Measurements from ENCODE around the gene LDHD. TPM values are rescaled to one million over a fixed set of nuclear protein-coding genes. Genes with fewer than 3 reads are reported as not detected.

LDHD gene
- polyA plus RNA-seq, 5 donors = 1.7 to 3.4 (median 3.1) TPM

DNA sequence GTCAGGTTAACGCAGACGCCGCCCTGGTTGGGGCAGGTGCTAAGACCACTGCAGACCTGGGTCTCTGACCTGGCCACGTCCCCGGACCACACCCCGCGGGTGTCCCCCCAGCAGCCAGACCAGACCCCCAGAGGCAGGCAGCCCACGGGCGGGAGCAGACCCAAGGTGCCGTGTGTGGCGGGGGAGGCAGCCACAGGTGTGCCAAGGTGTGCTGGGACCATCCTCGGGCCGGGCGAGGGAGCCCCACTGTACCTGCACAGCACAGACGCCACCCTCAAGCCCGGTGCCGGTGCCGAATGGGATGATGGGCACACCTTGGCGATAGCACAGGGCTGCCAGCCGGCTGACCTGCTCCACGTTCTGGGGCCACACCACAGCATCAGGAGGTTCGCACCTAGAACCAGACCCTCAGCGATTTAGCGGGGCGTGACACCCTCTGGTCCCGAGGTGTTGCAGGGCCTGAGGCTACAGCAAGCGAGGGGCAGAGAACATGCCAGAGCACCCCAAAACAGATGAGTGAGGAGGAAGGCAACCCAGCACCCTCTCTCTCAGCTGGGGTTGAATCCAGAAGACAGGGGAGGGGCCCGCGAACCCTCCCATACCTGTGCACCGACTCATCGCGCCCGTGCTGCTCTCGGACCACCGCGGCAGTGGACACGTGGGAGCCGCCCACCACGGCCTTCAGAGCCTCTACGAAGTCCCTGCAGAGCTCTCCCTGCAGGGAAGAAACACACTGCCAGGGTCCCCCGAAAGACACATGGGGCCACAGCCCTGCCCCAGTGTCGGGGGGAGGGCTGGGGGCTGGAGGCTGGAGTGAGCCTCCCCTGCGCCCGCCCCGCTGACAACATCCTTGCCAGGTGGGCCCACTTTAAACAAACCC lies 1.4 kb downstream of the LDHD start:
- DNase-seq = no peak

- DNase-seq = no peak
Observed at GRCh38 chr16:75114179-75114945, 2.2 kb downstream of the LDHD start.

DNA sequence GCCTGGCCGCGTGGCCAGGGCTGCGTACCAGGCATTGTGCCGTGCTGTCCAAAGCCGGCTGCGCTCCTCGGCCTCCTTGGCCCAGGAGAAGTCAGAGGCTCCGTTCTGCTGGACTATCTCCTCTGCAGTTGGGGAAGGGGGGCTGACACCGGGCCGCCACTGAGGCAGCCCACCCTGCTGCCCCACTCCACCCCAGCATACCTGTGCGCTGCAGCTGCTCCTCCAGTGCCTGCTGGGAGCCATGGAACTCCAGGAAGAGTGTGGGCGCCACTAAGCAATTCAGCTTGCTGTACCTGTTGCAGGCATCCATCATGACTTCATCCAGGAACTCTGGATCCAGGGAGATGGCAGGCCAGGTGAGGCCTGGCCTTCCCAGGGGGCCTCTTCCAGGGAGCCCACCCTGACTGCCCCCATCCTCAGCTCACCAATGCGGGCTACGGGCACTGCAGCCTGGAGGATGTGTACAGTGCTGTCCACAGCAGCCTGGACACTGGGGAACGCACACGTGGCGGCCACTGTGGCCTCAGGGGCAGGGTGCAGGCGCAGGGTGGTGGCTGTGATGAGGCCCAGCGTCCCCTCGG lies 2.9 kb downstream of the LDHD start:
- DNase-seq = no peak

DNA sequence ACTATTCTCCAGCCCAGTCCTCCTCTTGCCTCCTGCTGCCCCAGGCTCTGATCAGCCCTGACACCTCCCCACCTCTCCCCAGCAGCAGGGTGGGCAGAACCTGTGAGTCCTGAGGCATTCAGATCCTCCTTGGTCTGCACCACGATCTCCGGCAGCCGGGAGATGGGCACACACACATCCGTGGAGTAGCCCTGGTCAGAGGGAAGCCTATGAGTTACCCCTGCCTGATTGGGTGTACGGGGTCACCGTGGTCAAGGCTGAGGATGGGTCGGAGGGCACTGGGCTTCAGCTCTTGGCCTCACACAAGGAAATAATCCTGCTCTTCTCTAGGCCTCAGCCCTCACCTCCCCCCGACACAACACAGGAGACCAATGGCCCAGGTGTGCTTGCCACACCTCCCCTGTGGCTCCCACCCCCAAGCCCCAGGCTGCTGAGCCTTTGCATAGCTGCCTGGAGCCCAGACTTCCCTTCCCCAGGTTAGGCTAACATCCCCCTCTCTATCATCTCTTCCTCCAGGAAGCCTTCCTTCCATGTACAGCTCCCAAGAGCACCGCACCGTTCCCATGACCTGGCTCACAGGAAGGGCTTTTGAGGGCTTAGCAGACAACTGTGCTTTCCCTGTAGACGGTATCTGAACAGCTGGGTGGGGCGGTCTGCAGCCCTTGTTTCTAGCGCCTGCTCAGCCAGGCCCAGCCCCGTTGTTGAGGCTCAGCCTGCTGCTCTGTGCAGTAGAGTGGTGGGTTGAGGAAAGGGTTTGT lies 3.7 kb downstream of the LDHD start:
- DNase-seq = no peak

DNA sequence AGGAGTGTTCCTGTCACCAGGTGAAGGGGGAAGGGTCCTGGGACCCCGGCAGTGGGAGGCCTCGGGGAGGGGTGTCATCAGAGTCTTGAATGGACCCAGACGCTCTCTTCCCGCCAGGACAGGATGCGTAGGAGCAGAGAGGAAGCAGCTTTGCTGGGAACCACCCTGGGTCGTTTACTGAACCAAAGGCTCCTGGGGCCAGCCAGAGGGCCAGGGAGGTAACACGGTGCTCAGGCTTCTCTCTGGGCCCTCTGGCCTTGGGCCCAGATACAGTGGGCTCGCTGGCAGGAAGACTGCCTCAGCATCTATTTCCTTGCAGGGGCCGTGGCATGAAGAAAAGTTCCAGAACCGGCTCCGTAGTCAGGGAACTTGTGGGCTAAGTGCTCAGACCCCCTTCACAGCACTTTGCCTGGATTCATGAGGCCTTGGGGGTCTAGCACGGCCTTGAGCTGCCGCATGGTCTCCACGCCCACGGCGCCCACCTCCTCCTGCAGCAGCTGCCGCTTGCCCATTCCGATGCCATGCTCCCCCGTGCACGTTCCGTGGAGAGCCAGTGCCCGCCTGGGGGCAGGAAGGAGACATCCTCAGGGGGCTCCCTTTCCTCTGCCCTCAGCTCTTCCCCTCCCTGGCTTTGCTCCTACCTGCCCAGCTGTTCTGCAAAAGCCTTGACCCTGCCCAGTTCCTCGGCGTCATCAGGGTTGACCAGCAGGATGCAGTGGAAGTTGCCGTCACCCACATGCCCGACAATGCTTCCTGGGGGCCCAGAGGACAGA lies 4.4 kb downstream of the LDHD start:
- no peak for DNase-seq

DNA sequence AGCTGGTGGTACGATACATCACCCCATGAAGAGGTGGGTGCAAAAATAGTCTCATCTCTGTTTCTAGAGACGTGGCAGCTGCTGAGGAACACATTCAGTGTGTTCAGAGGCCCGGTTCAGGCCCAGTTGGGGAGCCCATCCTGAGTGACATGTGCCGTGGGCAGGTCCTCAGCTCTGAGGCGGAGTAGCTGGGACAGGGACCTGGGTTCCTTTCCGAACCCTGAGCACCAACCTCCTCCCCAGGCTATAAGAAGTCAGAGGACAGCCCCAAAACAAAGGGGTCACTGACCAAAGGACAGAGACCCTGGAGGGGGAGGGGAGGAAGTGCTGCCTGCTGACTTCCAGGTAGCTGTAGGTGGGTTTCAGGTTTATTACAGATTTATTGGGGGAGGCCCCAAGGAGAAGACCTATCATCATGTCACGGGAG lies 5.1 kb downstream of the LDHD start:
- DNase-seq = no peak

DNA sequence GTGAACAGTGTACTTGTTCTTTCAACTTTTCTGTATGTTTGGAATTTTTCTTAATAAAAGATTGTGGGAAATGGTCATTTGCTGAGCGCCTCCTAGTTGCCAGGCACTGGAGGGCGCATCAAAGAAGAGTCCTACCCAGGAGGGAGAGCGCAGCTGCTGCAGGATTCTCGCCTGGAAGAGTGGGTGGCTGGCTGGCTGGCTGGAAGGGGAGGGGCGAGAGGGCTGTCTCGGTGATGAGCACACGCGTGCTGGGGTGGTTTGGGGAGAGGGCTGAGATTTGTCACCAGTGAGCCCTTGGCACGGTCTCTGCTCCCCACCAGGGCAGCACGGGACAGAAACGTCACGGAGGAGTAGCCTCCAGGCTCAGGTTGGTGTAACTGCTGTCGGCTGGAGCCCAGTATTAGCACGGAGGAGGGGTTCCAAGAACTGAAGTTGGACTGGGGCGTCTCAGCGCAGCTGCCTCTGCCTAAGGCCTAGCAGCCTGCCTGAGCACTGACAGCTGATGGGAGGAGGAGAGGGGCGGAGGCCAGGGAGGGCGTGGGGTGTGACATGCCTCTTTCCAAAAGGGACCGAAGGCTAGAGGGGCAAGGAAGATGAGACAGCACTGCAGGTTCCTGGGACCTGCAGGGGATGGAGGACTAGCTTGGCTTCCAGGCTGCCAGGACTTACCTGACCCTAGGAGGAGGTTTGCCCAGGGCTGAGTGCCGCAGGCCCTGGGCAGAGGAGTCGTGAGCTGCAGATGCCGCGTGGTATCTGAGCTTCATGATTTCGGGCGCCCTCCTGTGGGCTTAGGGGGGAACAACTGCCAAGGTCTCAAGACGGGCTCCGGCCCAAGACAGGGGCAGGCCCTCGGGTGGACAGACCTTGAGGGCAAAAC lies 5.7 kb downstream of the LDHD start:
- DNase-seq = peak; percentile 89 to 91

GRCh38 chr16:75109732-75110243 lies 6.8 kb downstream of the LDHD start:
- DNase-seq = no peak

DNA sequence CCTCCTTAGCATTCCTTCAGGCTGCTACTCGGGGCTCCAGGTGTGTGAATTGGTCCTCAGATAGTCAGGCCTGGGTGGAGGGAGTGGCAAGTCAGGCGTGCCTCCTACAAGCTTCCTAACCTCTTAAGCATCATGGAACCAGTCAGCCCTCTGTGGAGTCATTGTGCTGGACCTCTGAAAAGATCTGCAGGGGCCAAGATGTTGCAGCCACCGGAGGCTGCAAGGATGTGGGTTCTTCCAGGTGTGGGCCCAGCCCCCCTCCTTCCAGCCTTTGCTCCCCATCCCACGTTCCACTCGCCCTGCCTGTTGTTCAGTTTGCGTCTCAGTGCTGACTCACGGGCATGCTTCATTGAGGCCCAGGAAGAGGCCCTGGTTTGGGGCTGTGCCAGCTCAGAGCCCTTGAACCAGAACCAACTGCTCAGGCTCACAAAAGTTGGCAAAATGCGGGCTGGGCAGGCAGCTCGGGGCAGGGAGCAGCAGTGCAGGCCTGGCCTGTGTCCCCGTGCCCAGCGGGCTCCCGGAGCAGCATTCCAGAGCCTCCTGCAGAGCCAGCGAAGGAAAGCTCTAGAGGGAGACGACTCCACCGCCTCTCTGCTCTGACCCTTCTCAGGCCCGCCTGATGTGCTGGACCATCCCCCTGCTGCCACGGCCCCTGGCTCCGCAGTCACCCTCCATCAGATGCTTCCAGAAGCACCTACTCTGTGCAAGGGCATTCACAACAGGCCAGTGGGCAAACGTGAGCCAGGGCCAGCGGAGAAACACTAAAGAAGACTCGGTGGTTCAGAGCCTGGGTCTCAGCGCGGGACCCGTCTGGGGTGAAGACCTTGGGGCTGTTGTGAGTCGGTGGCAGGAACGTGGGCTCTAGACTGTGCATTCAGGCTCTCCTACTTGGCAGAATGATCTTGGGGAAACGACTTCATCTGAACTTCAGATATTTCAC lies 7.5 kb downstream of the LDHD start:
- DNase-seq = peak; percentile 67 to 74

- no peak for DNase-seq
Observed at GRCh38 chr16:75107505-75107904, 9.1 kb downstream of the LDHD start.

DNA sequence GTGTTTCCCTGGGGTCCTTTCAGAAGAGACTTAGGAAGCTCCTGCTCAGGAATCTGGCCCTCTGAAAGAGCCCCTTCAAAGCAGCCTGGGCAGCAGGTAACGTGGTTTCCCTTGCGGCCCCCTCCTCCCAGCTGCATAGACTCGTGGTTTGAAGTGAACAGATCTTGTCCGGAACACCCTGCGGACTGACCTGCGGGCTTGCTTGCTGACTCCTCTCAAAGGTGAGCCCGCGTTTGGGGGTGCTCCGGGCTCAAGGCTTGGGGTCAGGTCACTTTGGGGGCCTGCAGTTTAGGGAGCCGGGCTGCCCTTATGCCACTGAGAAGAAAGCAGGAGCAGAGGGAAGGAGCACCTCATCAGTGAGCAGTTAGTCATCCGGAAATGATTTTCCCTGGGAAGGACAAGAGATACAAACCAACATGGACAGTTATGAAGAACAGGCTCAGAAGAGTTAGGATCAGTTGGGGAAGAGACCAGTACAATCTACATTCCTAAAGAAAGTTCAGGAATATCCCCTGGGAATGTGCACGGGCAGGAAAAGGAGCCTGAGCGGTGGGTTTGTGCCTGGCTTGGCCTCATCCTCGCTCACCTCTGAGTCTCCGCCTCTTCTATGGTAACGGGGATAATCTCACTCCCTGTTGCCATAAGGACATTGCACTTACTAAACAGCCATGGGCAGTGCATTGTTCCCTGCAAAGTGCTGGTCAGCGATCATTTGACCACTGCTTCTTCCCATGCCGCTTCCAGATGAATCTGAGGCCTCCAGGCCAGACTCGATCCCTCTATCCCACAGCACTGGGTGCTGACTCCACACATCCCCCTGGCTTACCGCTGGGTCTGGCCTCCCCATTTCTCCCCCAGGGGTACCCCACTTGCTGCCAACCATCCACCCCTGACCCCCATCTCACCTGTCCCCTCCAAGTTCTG lies 10.0 kb downstream of the LDHD start:
- DNase-seq = no peak

DNA sequence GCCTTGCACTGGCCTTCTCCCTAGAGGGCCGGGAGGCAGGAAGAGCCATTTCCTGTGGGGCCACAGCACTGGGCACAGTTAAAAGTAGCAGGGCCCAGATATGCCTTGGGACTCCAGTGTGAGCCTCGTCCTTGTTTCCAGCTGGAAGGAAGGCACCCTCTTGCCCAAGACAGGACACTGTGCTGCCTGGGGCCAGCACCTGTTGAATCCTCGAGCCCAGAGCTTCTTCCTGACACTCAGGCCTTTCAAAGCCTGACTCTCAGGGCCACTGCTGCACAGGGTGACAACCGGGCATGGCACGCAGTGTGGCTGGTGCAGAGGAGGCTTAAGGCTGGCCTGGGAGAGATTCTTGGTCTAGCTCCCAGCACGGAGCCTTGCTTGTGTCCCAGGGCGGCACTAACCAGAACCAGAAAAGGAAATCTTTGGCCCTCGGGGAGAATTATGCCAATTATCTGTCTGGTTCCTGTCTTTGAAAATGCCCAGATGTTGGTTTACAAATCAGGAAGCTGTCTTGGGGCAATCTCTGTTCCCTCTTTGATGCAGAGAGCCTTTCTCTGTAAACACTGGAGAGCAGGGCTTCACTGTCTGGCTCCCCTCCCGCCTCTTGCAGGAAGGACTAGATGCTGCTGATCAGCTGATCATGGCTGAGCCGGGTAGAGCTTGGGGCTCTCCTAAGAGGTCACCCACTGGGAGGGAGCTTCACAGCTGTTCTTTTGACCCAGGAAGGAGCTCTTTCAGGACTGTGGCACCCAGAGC lies 11.1 kb downstream of the LDHD start:
- peak; percentile 59 to 74 for DNase-seq

GRCh38 chr16:75104836-75105235 lies 11.7 kb downstream of the LDHD start:
- DNase-seq = no peak

DNA sequence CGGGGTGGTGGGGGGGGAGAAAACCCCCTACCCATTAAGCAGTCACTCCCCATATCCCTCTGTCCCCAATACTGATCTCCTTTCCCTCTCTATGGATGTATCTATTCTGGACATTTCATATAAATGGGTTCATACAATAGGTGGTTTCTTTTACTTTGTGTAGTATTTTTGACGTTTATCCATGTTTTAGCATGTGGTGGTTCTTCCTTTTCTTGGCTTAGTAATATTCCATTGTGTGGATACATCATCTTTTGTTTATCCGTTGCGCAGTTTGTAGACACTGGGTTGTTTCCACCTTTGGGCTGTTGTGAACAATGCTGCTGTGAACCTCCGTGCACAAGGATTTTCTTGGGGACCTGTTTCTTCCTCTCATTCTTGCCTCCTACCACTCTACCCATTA lies 12.6 kb downstream of the LDHD start:
- DNase-seq = no peak

DNA sequence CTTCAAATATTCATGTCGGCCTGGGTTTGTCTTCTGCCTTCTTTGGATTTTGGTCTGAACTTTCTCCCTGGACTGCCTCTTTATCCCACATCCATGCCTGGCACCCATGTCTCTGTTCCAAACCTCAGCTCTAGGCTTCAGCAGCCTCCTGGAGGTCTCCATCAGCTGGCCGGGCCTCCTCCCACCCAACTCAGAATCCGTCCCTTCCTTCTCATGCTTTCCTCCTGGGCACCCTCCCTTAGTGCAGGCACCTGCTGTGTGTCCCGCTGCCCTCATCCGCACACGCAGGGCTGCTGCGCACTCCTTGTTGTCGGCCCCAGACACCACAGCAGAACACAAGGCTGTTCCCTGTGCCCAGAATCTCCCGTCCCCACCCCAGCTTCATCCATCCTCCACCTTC lies 14.0 kb downstream of the LDHD start:
- no peak for DNase-seq

DNA sequence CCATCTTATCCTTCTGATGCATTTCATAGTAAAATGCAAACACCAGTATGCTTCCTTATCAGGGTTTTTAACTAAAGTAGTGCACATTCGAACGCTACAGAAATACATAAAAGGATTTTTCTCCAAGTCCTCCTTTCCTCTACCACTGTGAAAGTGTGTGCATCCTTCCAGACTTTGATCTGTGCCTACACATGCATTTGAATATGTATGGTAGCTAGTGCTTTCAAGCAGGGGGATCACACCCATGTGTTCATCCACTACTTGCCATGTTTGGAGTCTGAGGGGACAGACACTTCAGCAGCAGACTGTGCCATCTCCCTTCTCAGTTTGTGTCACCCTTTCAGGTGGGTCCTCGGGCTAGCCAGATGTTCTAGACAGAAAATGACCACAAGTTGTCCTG lies 14.9 kb downstream of the LDHD start:
- DNase-seq = no peak

DNA sequence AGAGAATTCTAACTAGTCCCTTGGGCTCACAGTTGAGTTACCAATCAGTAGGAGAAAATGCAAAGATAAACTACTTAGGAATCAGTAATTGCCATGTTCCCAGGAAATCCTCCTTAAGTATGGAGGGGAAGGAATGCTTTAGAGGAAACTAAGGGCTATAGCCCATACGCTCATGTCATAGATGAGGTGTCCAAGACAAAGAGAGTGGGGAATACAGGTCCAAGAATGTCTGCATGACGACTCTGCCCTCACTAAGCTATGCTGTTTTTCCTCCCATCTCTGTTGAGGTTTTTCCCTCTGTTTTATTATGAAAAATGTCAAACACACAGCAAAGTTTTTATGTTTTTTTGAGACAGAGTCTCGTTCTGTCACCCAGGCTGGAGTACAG lies 16.0 kb downstream of the LDHD start:
- no peak for DNase-seq

Measured in right lung (tissue), 5 donors.